GM21619 (cell line): ENCODE measurements around the gene AVPI1.
A peak's percentile ranks its signal among the peaks of the same experiment; 100 is the strongest.
"Not testable (repeated sequence)": the region's sequence is repeated elsewhere in the genome, so short reads cannot be mapped to it uniquely, and the experiment has no call there.

Experiments used
- ATAC-seq: cut with Tn5 transposase; IDR thresholded peaks from one replicate; pipeline ENCODE4 v1.9.1; 2021; ENCODE audit not compliant: unreplicated experiment

The AVPI1 gene

DNA sequence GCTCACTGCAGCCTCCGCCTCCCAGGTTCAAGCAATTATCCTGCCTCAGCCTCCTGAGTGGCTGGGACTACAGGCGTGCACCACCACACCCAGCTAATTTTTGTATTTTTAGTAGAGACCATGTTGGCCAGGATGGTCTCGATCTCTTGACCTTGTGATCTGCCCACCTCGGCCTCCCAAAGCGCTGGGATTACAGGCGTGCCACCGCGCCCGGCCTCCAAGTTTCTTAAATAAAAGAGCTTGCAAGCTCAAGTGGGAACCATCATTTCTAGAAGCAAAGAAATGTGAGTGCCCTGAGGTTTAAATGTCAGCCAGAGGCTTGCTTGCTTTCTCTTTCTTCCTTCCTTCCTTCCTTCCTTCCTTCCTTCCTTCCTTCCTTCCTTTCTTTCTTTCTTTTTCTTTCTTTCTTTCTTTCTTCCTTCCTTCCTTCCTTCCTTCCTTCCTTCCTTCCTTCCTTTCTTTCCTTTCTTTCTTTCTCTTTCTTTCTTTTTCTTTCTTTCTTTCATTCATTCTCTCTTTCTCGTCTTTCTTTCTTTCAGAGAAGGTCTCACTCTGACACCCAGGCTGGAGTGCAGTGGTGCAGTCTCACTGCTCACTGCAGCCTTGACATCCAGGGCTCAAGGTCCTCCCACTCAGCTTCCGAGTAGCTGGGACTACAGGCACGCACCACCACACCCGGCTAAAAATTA is 44.4 kb downstream of the AVPI1 start:
- ATAC-seq = not testable (repeated sequence)

DNA sequence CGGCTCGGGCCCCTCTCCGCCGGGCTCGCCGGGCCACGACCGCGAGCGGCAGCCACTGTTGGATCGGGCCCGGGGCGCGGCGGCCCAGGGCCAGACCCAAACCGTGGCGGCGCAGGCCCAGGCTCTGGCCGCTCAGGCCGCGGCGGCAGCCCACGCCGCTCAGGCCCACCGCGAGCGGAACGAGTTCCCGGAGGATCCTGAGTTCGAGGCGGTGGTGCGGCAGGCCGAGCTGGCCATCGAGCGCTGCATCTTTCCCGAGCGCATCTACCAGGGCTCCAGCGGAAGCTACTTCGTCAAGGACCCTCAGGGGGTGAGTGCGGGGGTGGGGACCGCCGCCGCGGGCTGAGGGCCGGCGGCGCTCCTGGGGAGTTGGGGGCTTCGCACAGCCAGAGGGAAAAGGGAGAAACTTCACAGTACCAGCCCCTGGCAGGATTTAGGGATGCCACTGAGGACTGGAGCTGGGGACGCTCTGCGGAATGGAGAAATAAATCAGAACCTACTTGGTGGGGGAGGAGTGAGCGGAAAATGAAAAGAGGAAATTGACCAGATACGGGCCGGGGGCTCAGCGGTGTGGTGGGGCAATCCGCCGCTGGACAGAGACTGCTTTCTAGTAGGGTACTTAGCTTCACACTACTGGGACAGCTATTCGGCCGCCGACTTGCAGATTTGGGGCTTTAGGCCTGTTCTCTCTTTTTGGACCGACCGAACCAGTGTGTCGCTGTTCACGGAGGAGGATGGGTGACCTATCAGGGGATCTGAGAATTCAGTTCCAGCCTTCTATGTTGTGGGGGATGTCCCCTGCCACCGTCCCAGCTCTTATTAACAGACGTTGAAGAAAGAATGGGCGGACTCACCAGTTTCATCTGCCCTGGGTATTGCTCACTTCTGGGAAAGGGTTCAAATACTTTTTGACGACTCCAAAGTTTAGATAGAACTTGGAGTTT is 45.9 kb downstream of the AVPI1 start:
- peak; percentile 28 for ATAC-seq

DNA sequence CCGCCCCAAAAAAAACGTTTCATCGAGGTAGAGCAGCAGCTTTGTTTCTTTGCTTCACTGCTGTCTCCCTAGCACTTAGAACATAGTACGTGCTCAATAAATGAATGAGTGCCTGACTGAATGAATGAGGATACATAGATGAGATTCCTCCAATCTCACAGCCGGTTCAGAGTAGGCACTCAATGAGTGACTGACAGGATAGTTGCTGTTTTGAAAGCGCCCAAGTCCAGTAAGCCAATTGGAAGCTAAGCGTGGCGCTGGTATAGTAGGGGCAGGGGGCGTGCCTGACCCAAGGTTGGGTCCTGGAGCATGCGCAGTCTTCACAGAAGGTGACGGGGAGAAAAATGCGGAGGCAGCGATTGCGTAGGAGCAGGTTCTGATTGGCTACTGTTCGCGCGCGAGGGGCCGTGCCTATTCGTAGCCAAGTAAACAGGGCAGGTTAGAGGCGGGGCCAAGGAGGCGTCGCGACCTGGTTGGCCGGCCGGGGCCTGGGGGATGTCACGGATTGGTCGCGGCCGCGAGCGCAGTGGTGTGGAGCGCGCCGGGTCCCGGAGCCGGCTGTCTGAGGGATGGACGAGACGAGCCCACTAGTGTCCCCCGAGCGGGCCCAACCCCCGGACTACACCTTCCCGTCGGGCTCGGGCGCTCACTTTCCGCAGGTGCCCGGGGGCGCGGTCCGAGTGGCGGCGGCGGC is 46.7 kb downstream of the AVPI1 start, which contains the start of gene PI4K2A:
PI4K2A (plus strand) TSS at position 498 of the 694 bp plus-strand sequence; CDS start at position 570, 72 bp downstream.
- peak; percentile 95 for ATAC-seq

GRCh38 chr10:97639090-97639489 is 48.0 kb downstream of the AVPI1 start:
- not testable (repeated sequence) for ATAC-seq

DNA sequence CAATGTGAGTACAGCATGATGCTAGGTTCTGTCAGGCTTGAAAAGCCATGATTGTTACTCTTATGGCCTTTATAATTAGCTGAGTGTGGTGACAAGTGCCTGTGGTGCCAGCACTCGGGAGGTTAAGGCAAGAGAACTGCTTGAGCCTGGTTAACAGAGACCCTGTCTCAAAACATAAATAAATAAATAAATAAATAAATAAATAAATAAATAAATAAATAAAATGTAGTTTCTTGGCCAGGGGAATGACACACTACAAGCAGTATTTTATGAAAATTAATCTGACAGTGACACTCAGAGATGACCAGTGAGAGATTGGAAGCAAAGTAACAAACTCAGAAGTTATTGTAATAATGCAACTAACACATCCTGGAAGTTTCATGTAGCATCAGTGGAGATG is 51.5 kb downstream of the AVPI1 start:
- ATAC-seq = no peak

DNA sequence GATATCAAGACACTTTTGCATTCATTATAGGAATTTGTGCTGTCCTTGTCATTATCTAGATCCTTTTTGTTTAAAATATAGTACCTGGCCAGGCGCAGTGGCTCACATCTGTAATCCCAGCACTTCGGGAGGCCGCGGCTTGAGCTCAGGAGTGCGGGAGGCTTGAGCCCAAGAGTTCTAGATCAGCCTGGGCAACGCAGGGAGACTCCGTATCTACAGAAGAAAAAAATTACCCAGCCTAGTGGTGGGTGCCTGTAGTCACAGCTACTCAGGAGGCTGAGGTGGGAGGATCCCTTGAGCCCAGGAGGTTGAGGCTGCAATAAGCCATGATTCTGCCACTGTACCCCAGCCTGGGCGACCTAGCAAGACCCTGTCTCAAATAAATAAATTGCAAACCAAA is 53.1 kb downstream of the AVPI1 start:
- ATAC-seq = no peak

GRCh38 chr10:97632949-97633884 is 53.8 kb downstream of the AVPI1 start, which contains the start of gene MORN4:
Gene MORN4, minus strand, starts transcription at chr10:97633500. Its CDS starts 13,847 bp downstream, at chr10:97619653.
- peak; percentile 99 for ATAC-seq

GRCh38 chr10:97631098-97631497 is 55.9 kb downstream of the AVPI1 start:
- no peak for ATAC-seq

DNA sequence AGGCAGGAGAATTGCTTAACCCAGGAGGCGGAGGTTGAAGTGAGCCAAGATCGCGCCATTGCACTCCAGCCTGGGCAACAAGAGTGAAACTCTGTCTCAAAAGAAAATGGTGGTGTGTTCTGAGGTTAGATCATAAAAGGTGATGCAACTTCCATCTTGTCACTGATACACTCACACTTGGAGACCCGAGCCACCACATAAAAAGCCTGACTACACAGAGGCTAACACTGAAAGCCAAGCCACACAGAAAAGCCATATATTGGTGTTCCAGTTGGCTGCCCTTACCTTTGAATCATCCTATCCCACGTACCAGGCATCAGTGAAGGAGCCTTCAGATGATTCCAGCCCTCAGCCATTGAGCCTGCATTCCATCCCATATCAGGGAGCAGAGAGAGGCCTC is 57.8 kb downstream of the AVPI1 start:
- no peak for ATAC-seq

DNA sequence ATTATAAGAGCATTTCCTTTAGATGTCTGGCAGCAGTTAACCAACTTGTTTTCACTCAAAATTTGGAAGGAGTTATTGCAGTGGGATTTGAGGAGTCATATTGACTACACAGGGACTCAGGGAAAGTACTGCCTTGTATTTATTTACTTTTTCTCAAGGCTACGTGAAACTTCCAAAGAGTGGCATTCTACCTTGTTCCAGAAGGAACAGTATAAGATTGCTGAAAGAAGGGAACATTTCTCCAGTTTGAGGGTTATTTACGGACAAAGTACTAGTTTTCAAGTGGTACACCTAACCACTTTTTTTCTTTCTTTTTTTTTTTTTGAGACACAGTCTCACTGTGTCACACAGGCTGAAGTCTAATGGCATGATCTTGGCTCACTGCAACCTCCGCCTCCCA is 58.8 kb downstream of the AVPI1 start:
- ATAC-seq = no peak

- no peak for ATAC-seq
Observed at GRCh38 chr10:97627731-97628130, 59.3 kb downstream of the AVPI1 start.
